Prostate gland (tissue), 2 donors: ENCODE data around the gene SLC35A5. TPM values are rescaled to one million over a fixed set of nuclear protein-coding genes. Genes with fewer than 3 reads are reported as not detected.

Experiments
- DNase-seq: peaks from one replicate; pipeline ENCODE4 v3.0.0-alpha.2; 2019; ENCODE audit warnings: low spot score
- H3K27ac ChIP-seq, 2 donors: fragments of 200-600 bp; sonication (generic); 2 replicates each; pipeline ENCODE4 v1.5.1; 2017 to 2019
- H3K27me3 ChIP-seq: fragments of 200-600 bp; sonication (generic); replicated peaks from 2 replicates; pipeline ENCODE4 v1.5.1; 2019; ENCODE audit not compliant: insufficient read depth
- H3K36me3 ChIP-seq, 2 donors: fragments of 200-600 bp; sonication (generic); 1 replicate in 1 of 2; 2 replicates in 1 of 2; pipeline versions ENCODE4 v1.5.1 to v1.8.1; 2017 to 2019
- H3K4me1 ChIP-seq: fragments of 200-600 bp; sonication (generic); replicated peaks from 2 replicates; pipeline ENCODE4 v1.5.1; 2019
- H3K4me3 ChIP-seq, 2 donors: fragments of 200-600 bp; sonication (generic); 2 replicates each; pipeline ENCODE4 v1.5.1; 2017 to 2019
- H3K9me3 ChIP-seq: fragments of 200-600 bp; sonication (generic); 2 replicates; pipeline ENCODE4 v1.5.1; 2017
- CTCF ChIP-seq, 4 experiments: fragments of 200-600 bp in 2 of 4; fragments of 450-650 bp in 2 of 4; sonication (generic) in 2 of 4; IDR thresholded peaks; 1 replicate in 3 of 4; 2 replicates in 1 of 4; pipeline ENCODE4 v1.5.1; 2016 to 2019; ENCODE audit warnings: antibody characterized with exemption in 4 of 4, mild to moderate bottlenecking in 2 of 4, moderate library complexity in 2 of 4
- POLR2A ChIP-seq: fragments of 450-650 bp; IDR thresholded peaks from one replicate; pipeline ENCODE4 v1.6.1; 2016; ENCODE audit warnings: antibody characterized with exemption, mild to moderate bottlenecking
- POLR2AphosphoS5 ChIP-seq: sonication (generic); formaldehyde crosslinking; IDR thresholded peaks from one replicate; pipeline ENCODE4 v1.6.1; 2017; ENCODE audit warnings: antibody characterized with exemption
- WGBS: methylation state at CpG from one replicate; pipeline ENCODE4 v1.1.5; 2018; 5-methylcytosine and 5-hydroxymethylcytosine counted together
- intact Hi-C: fragments of 100-400 bp; cut with DNase I; formaldehyde crosslinking; loops from one replicate; pipeline ENCODE4 v1.14.2; 2022
- total RNA-seq, 2 donors: library from RNA; depleted of rRNA; stranded (reverse); fragments of >200 nt; gene quantifications; one replicate each; pipeline ENCODE4 v1.1.0, GENCODE V29; 2016

SLC35A5 gene
- total RNA-seq, 2 donors from 2014 or later = 40.4 to 62.3 TPM

GRCh38 chr3:112606098-112606497 is 44.3 kb downstream of the SLC35A5 start:
- intact Hi-C loops = no loop called here
- no peaks in the 10 kb centered on the region for H3K4me1 ChIP-seq
- TF ChIP-seq POLR2A (no peak), CTCF (IDR thresholded peaks at IDR 0.05) (no peak), POLR2AphosphoS5 (no peak)
- WGBS = 77% methylated on average over 2 of the region's 2 CpGs
- H3K9me3 ChIP-seq = no peaks in the 10 kb centered on the region
- H3K27me3 ChIP-seq = no peaks in the 10 kb centered on the region
- H3K36me3 ChIP-seq = no peaks in the 10 kb centered on the region
- no peak overlapping the region for H3K4me3 ChIP-seq
- no peak overlapping the region for H3K27ac ChIP-seq
- DNase-seq = no peak

DNA sequence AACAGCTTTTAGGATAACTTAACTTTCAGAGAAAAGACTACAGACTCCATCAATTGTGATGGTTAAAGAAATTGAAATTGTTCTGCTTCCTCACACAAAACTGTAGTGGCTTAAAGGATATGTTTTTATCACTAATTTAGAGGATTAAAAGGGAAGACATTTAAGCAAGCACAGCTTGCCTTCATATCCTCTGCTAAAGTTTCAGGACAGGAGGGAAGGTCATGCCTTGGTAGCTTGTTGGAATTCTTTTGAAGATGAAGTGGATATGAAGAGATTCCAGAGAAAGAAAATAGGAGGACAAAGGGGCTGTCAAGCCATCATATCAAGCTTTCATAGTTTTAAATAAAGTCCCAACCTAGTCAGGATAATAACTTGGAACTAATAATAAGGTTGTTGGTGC is 46.0 kb downstream of the SLC35A5 start:
- no peak overlapping the region for H3K27ac ChIP-seq
- H3K4me3 ChIP-seq = no peak overlapping the region
- H3K4me1 ChIP-seq = no peaks in the 10 kb centered on the region
- no peak for DNase-seq
- H3K27me3 ChIP-seq = no peaks in the 10 kb centered on the region
- no peak for TF ChIP-seq POLR2A
- no peak for TF ChIP-seq POLR2AphosphoS5
- TF ChIP-seq CTCF (IDR thresholded peaks at IDR 0.05) = no peak
- H3K9me3 ChIP-seq = no peaks in the 10 kb centered on the region
- intact Hi-C loops = no loop called here
- no peaks in the 10 kb centered on the region for H3K36me3 ChIP-seq

DNA sequence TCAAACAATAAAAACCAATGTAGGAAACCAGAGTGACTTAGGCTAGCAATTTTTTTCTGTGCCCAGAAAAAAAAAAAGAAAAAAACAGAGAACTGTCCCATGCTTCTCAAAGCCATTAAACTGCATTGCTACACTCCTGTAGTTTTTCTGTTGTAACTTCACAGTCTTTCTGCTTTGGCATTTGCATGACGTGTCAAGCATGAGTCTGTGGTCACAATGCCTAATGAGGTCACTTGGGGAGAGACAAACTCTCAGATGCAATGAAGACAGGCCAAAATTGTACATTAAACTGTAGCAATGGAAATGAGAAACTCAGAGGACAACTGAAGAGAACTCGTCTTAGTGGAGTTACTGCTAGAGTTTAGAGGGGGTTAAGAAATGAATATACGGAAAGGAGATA is 48.3 kb downstream of the SLC35A5 start:
- WGBS = 91% methylated on average over 3 of the region's 3 CpGs
- Histone ChIP-seq H3K27me3 (no peaks in the 10 kb centered on the region), H3K9me3 (no peaks in the 10 kb centered on the region), H3K36me3 (no peaks in the 10 kb centered on the region), H3K4me1 (no peaks in the 10 kb centered on the region), H3K27ac (no peak overlapping the region), H3K4me3 (no peak overlapping the region)
- intact Hi-C loops = no loop called here
- TF ChIP-seq POLR2A (no peak), POLR2AphosphoS5 (no peak), CTCF (IDR thresholded peaks at IDR 0.05) (no peak)
- no peak for DNase-seq

- TF ChIP-seq POLR2A (no peak), CTCF (IDR thresholded peaks at IDR 0.05) (no peak), POLR2AphosphoS5 (no peak)
- no peaks in the 10 kb centered on the region for H3K36me3 ChIP-seq
- DNase-seq = no peak
- H3K9me3 ChIP-seq = no peaks in the 10 kb centered on the region
- H3K27ac ChIP-seq = no peak overlapping the region
- intact Hi-C loops = no loop called here
- no peak overlapping the region for H3K4me3 ChIP-seq
- H3K27me3 ChIP-seq = no peaks in the 10 kb centered on the region
- 82% methylated on average over 5 of the region's 5 CpGs for WGBS
- H3K4me1 ChIP-seq = no peaks in the 10 kb centered on the region
Measured at GRCh38 chr3:112611752-112612515, 50.1 kb downstream of the SLC35A5 start.
